Measurements from ENCODE around the gene CARF. TPM values are rescaled to one million over a fixed set of nuclear protein-coding genes. Genes with fewer than 3 reads are reported as not detected.

The CARF gene
- total and polyA plus RNA-seq, 2 donors (not counting 1 experiment from before 2014, with no cell fraction given): 11.3 to 27.5 TPM

DNA sequence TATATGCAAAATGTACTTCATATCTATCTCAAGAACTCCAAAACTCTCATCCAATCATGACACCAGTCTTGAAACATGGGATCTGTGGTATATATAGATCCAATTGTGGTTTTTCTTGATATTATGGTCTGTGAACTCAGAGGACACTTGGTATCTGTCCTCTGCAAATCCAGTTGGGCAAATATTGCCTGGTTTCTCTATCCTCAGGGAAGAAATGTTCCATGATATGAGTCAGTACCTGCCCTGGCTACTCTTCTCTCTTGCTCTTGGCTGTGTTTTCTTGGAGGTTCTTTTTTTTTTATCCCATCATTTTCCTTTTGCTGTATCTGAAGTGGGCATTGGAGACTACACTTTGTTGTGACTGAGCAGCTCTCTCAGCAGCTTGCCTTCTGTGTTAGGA is 113.5 kb downstream of the CARF start:
- no peak overlapping the region for H3K4me3 ChIP-seq (ENCODE audit: control extremely low read depth in 1 of 5, extremely low read depth in 1 of 5, insufficient read depth in 1 of 5, low read depth in 2 of 5, low read length in 4 of 5)
- ATAC-seq (ENCODE audit: low read depth) (no peak), DNase-seq (no peak)
- no peak overlapping the region for H3K9ac ChIP-seq (ENCODE audit: low read length)
- H4K20me1 ChIP-seq (ENCODE audit: control insufficient read depth, insufficient read depth, low read length, poor library complexity, severe bottlenecking): no peaks in the 10 kb centered on the region
- H3K4me2 ChIP-seq (replicated peaks; ENCODE audit: low read depth, low read length, poor library complexity, severe bottlenecking): no peak overlapping the region
- no peaks in the 10 kb centered on the region for H3K4me1 ChIP-seq (ENCODE audit: control insufficient read depth in 2 of 2, insufficient read depth in 2 of 2, low read length in 2 of 2)
- CTCF ChIA-PET: no interaction called here
- no peaks in the 10 kb centered on the region for H3K79me2 ChIP-seq (ENCODE audit: control insufficient read depth, insufficient read depth, low read length)
- Mint-ChIP-seq H3K9me3 (ENCODE audit: insufficient read depth) (no peaks in the 10 kb centered on the region), H3K27me3 (no peaks in the 10 kb centered on the region), H3K4me3 (no peak overlapping the region), H3K27ac (no peak overlapping the region), H3K4me1 (no peaks in the 10 kb centered on the region)
- H3K27me3 ChIP-seq (replicated peaks in 1 of 4; ENCODE audit: control extremely low read depth in 1 of 4, control insufficient read depth in 3 of 4, insufficient read depth in 4 of 4, low read length in 3 of 4): no peaks in the 10 kb centered on the region
- H3K36me3 ChIP-seq (replicated peaks in 1 of 2; ENCODE audit: control extremely low read depth in 1 of 2, control insufficient read depth in 1 of 2, extremely low read depth in 1 of 2, insufficient read depth in 2 of 2, low read length in 1 of 2): peaks cover 0 to 3% of the 10 kb centered on the region in 2 experiments
- intact Hi-C loops (cut with micrococcal nuclease): no loop called here
- no peaks in the 10 kb centered on the region for H3K9me3 ChIP-seq (ENCODE audit: control extremely low read depth in 1 of 3, control insufficient read depth in 2 of 3, insufficient read depth in 1 of 3, low read length in 2 of 3)
- no peak overlapping the region for H2AFZ ChIP-seq (ENCODE audit: insufficient read depth, low read depth, low read length, poor library complexity, severe bottlenecking)
- no peak overlapping the region for H3K27ac ChIP-seq (ENCODE audit: low read length in 2 of 2)
- TF ChIP-seq, protein P1, sequence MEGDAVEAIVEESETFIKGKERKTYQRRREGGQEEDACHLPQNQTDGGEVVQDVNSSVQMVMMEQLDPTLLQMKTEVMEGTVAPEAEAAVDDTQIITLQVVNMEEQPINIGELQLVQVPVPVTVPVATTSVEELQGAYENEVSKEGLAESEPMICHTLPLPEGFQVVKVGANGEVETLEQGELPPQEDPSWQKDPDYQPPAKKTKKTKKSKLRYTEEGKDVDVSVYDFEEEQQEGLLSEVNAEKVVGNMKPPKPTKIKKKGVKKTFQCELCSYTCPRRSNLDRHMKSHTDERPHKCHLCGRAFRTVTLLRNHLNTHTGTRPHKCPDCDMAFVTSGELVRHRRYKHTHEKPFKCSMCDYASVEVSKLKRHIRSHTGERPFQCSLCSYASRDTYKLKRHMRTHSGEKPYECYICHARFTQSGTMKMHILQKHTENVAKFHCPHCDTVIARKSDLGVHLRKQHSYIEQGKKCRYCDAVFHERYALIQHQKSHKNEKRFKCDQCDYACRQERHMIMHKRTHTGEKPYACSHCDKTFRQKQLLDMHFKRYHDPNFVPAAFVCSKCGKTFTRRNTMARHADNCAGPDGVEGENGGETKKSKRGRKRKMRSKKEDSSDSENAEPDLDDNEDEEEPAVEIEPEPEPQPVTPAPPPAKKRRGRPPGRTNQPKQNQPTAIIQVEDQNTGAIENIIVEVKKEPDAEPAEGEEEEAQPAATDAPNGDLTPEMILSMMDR (IDR thresholded peaks at IDR 0.05): no peak
- TF ChIP-seq EZH2 (IDR thresholded peaks at IDR 0.05; ENCODE audit: borderline replicate concordance, insufficient read depth, low read depth, low read length, poor library complexity, severe bottlenecking): no peak
- POLR2A ChIA-PET: no interaction called here

DNA sequence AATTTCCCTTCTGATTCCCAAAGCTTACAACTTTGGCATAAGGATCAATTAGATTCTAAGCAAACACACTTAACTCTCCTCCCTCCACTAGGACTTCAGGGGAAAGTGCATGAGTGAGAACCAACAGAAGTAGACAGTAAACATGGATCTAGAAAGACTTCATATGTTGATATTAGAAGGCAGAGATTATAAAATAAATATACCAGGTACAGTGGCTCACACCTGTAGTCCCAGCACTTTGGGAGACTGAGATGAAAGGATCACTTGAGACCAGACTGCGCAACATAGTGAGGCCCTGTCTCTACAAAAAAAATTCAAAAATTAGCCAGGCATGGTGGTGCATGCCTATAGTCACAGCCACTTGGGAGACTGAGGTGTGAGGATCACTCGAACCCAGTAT is 118.5 kb downstream of the CARF start:
- no peak overlapping the region for H3K4me3 Mint-ChIP-seq
- H3K79me2 ChIP-seq (ENCODE audit: control insufficient read depth, insufficient read depth, low read length): no peaks in the 10 kb centered on the region
- CTCF ChIA-PET: no interaction called here

More for the DNA sequence above, 118.5 kb downstream of the CARF start:
- Histone ChIP-seq H3K27me3 (replicated peaks in 1 of 4; ENCODE audit: control extremely low read depth in 1 of 4, control insufficient read depth in 3 of 4, insufficient read depth in 4 of 4, low read length in 3 of 4) (no peaks in the 10 kb centered on the region), H3K4me1 (ENCODE audit: control insufficient read depth in 2 of 2, insufficient read depth in 2 of 2, low read length in 2 of 2) (no peaks in the 10 kb centered on the region), H3K9me3 (ENCODE audit: control extremely low read depth in 1 of 3, control insufficient read depth in 2 of 3, insufficient read depth in 1 of 3, low read length in 2 of 3) (no peaks in the 10 kb centered on the region), H4K20me1 (ENCODE audit: control insufficient read depth, insufficient read depth, low read length, poor library complexity, severe bottlenecking) (no peaks in the 10 kb centered on the region), H3K4me2 (replicated peaks; ENCODE audit: low read depth, low read length, poor library complexity, severe bottlenecking) (no peak overlapping the region), H3K9ac (ENCODE audit: low read length) (no peak overlapping the region), H2AFZ (ENCODE audit: insufficient read depth, low read depth, low read length, poor library complexity, severe bottlenecking) (no peak overlapping the region), H3K27ac (ENCODE audit: low read length in 2 of 2) (no peak overlapping the region), H3K4me3 (ENCODE audit: control extremely low read depth in 1 of 5, extremely low read depth in 1 of 5, insufficient read depth in 1 of 5, low read depth in 2 of 5, low read length in 4 of 5) (no peak overlapping the region), H3K36me3 (replicated peaks in 1 of 2; ENCODE audit: control extremely low read depth in 1 of 2, control insufficient read depth in 1 of 2, extremely low read depth in 1 of 2, insufficient read depth in 2 of 2, low read length in 1 of 2) (no peaks in the 10 kb centered on the region)
- no peaks in the 10 kb centered on the region for H3K9me3 Mint-ChIP-seq (ENCODE audit: insufficient read depth)
- no peaks in the 10 kb centered on the region for H3K27me3 Mint-ChIP-seq
- WGBS (ENCODE audit: insufficient coverage): 100% methylated on average over 1 of the region's 2 CpGs
- H3K4me1 Mint-ChIP-seq: no peaks in the 10 kb centered on the region
- no peak overlapping the region for H3K27ac Mint-ChIP-seq
- no peak for ATAC-seq (ENCODE audit: low read depth)
- TF ChIP-seq, protein P1 (IDR thresholded peaks at IDR 0.05): no peak
- no peak for TF ChIP-seq EZH2 (IDR thresholded peaks at IDR 0.05; ENCODE audit: borderline replicate concordance, insufficient read depth, low read depth, low read length, poor library complexity, severe bottlenecking)
- POLR2A ChIA-PET: no interaction called here
- intact Hi-C loops (cut with micrococcal nuclease): loop anchor here (10.0 kb wide), 1 partner anchor 46 kb away; no protein-coding TSS in a partner anchor
- no peak for DNase-seq
